HepG2 (cell line): ENCODE results near the gene HSD3B7. TPM values are rescaled to one million over a fixed set of nuclear protein-coding genes. Genes with fewer than 3 reads are reported as not detected.

Experiments
- ADNP ChIP-seq: sonication (generic); formaldehyde crosslinking; IDR thresholded peaks from 2 replicates; pipeline ENCODE4 v1.4.0; 2020; ENCODE audit warnings: missing genetic modification reagents
- BRCA1 ChIP-seq: sonication (generic); formaldehyde crosslinking; IDR thresholded peaks from 2 replicates; pipeline ENCODE4 v1.4.0; 2020; ENCODE audit warnings: missing genetic modification reagents
- FOXJ3 ChIP-seq: sonication (generic); formaldehyde crosslinking; IDR thresholded peaks from 2 replicates; pipeline ENCODE4 v1.4.0; 2020; ENCODE audit warnings: missing genetic modification reagents, mild to moderate bottlenecking, borderline replicate concordance
- KLF11 ChIP-seq: IDR thresholded peaks from 2 replicates; pipeline ENCODE4 v1.6.1; 2016; ENCODE audit warnings: missing compliant biosample characterization
- PCBP1 ChIP-seq: fragments of 200-400 bp; formaldehyde crosslinking; IDR thresholded peaks from 2 replicates; pipeline ENCODE4 v1.6.1; 2017; ENCODE audit warnings: mild to moderate bottlenecking, low read depth, low read length, borderline replicate concordance
- PHF5A ChIP-seq: IDR thresholded peaks from one replicate; pipeline ENCODE4 v1.6.1; 2018; ENCODE audit warnings: low read depth, missing genetic modification reagents; ENCODE audit not compliant: unreplicated experiment
- PRMT3 ChIP-seq: sonication (generic); formaldehyde crosslinking; IDR thresholded peaks from 2 replicates; pipeline ENCODE4 v1.8.1; 2022; ENCODE audit warnings: low read depth, mild to moderate bottlenecking, moderate library complexity, missing genetic modification reagents, borderline replicate concordance
- SALL1 ChIP-seq: sonication (generic); formaldehyde crosslinking; IDR thresholded peaks from 2 replicates; pipeline ENCODE4 v1.8.0; 2022; ENCODE audit warnings: mild to moderate bottlenecking, missing genetic modification reagents
- SOX13 ChIP-seq, 3 experiments: fragments of 450-650 bp in 1 of 3; sonication (generic) in 1 of 3; formaldehyde crosslinking in 1 of 3; IDR thresholded peaks in 2 of 3; conservative IDR thresholded peaks in 1 of 3; 2 replicates each; pipeline versions ENCODE4 v1.5.0 to v1.6.1; 2016 to 2020; ENCODE audit warnings: antibody characterized with exemption in 1 of 3, mild to moderate bottlenecking in 1 of 3, missing compliant biosample characterization in 1 of 3, missing genetic modification reagents in 1 of 3, moderate library complexity in 1 of 3
- ZFP36 ChIP-seq: fragments of 150-350 bp; IDR thresholded peaks from 2 replicates; pipeline ENCODE4 v1.6.1; 2018; ENCODE audit warnings: borderline replicate concordance, low read length, low read depth; ENCODE audit not compliant: partially characterized antibody
- ZFP37 ChIP-seq: sonication (generic); formaldehyde crosslinking; IDR thresholded peaks from 2 replicates; pipeline ENCODE4 v1.4.0; 2020; ENCODE audit warnings: missing genetic modification reagents, borderline replicate concordance
- ZNF180 ChIP-seq: sonication (generic); formaldehyde crosslinking; IDR thresholded peaks from 2 replicates; pipeline ENCODE4 v1.4.0; 2020; ENCODE audit warnings: low read depth, missing genetic modification reagents, borderline replicate concordance
- ZNF598 ChIP-seq: sonication (generic); formaldehyde crosslinking; IDR thresholded peaks from 2 replicates; pipeline ENCODE4 v1.5.1; 2020; ENCODE audit warnings: mild to moderate bottlenecking, missing genetic modification reagents, borderline replicate concordance
- ZNF615 ChIP-seq: sonication (generic); formaldehyde crosslinking; IDR thresholded peaks from 2 replicates; pipeline ENCODE4 v1.5.0; 2020; ENCODE audit warnings: mild to moderate bottlenecking, missing genetic modification reagents, borderline replicate concordance
- ZNF781 ChIP-seq: sonication (generic); formaldehyde crosslinking; IDR thresholded peaks from 2 replicates; pipeline ENCODE4 v1.5.1; 2020; ENCODE audit warnings: borderline replicate concordance, mild to moderate bottlenecking, missing genetic modification reagents; ENCODE audit errors: not compliant biosample characterization
- polyA plus RNA-seq, 8 experiments: library from polyadenylated mRNA; depleted of rRNA in 3 of 8; stranded (reverse) in 7 of 8; unstranded in 1 of 8; fragments of >200 nt; fragmentation: Illumina TruSeq in 4 of 8; extraction: Trizol in 4 of 8; gene quantifications; 2 replicates each; pipeline versions ENCODE4 v1.2.1 to v1.2.3, GENCODE V29; 2011 to 2016; ENCODE audit warnings: low read depth in 4 of 8, missing spikeins in 1 of 8, mixed read lengths in 1 of 8; ENCODE audit not compliant: insufficient read depth in 1 of 8
- total RNA-seq, 5 experiments: library from RNA; depleted of rRNA; stranded (reverse); fragments of >200 nt; fragmentation: Illumina TruSeq; extraction: Trizol; gene quantifications; 2 replicates each; pipeline ENCODE4 v1.2.3, GENCODE V29; 2016; ENCODE audit warnings: low read depth in 1 of 5
- TF ChIP-seq, protein P1 (sequence below): sonication (generic); formaldehyde crosslinking; IDR thresholded peaks from 2 replicates; pipeline ENCODE4 v1.5.1; 2020; ENCODE audit warnings: mild to moderate bottlenecking, missing genetic modification reagents, moderate library complexity
- TF ChIP-seq, protein P2 (sequence below): IDR thresholded peaks from 2 replicates; pipeline ENCODE4 v1.6.1; 2018; ENCODE audit warnings: missing genetic modification reagents
- TF ChIP-seq, protein P3 (sequence below): sonication (generic); formaldehyde crosslinking; IDR thresholded peaks from 2 replicates; pipeline ENCODE4 v1.5.0; 2020; ENCODE audit warnings: mild to moderate bottlenecking, missing genetic modification reagents
- TF ChIP-seq, protein P4 (sequence below): sonication (generic); formaldehyde crosslinking; IDR thresholded peaks from 2 replicates; pipeline ENCODE4 v1.4.0; 2020; ENCODE audit warnings: missing genetic modification reagents, borderline replicate concordance

The HSD3B7 gene
- total and polyA plus RNA-seq, 2 of the 13 experiments (the other 11 are each of a cell fraction or from before 2014, with no cell fraction given): 32.9 to 69.7 TPM

DNA sequence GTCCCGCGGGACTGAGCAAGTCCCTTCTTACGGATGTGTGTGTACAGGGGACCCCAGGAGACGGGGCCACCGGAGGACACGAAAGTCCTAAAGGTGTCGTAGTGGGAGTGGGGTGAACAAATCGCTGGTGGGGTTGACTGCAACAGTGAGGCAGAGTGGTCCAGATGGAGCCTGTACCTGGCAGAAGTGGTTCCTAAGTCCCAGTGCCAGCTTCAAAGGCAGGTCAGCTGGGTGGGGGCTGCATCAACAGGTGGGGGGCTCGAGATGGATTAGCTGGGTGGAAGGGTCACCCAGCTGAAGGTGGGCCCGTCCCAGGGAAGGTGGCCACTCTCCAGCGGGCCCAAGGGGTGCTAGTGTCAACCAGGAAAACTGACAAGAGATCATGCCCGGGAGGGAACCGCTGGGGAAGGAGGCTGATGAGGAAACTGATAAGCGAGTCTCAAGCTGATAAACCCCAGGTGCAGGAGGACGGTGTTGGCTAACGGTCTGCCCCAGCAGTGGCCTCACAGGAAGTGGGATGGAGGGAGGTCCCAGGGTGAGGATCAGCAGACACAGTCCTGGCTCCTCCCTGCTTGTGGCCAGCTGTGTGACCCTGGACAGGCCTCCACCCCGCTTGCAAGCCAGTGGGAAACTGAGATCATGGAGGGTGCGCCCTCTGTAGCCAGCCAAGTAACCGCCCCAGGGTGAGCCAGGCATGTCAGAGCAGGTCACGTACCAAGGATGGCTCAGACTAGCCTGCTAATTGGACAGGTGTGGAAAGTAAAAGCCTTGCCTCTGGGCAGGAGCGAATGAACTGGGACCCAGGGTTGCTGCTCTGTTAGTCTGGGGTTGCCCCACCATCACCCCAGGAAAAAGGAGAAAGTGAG is 35.1 kb upstream of the HSD3B7 start (continued):
- TF ChIP-seq, protein P1, sequence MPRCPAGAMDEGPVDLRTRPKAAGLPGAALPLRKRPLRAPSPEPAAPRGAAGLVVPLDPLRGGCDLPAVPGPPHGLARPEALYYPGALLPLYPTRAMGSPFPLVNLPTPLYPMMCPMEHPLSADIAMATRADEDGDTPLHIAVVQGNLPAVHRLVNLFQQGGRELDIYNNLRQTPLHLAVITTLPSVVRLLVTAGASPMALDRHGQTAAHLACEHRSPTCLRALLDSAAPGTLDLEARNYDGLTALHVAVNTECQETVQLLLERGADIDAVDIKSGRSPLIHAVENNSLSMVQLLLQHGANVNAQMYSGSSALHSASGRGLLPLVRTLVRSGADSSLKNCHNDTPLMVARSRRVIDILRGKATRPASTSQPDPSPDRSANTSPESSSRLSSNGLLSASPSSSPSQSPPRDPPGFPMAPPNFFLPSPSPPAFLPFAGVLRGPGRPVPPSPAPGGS (CRISPR knock-in tag): no peak; the same call in none of the 2 replicates
- TF ChIP-seq KLF11 (peak; percentile 85; the same call in 1 of the 2 replicates), ZNF180 (CRISPR knock-in tag) (no peak), BRCA1 (CRISPR knock-in tag) (0 out of 2 replicates have a peak, but pooled peaks have one; percentile 38), SALL1 (CRISPR knock-in tag) (peak; percentile 96), PCBP1 (no peak), ZNF615 (CRISPR knock-in tag) (no peak), SOX13 (IDR thresholded peaks at IDR 0.05) (peak; percentile 65; the same call in 1 of the 2 replicates), SOX13 (CRISPR knock-in tag; conservative IDR thresholded peaks at IDR 0.05 in 1 of 2, IDR thresholded peaks at IDR 0.05 in 1 of 2) (peak in 1 of 2 experiments; percentile 66; a peak in 2 of 4 replicates), PRMT3 (CRISPR knock-in tag) (no peak; the same call in 1 of the 2 replicates), ZFP36 (no peak), FOXJ3 (CRISPR knock-in tag) (no peak), ZNF598 (CRISPR knock-in tag) (no peak), ADNP (no peak), ZFP37 (peak; percentile 38; the same call in 1 of the 2 replicates), PHF5A (CRISPR knock-in tag) (peak; percentile 91), ZNF781 (CRISPR knock-in tag) (no peak)
- TF ChIP-seq, protein P2, sequence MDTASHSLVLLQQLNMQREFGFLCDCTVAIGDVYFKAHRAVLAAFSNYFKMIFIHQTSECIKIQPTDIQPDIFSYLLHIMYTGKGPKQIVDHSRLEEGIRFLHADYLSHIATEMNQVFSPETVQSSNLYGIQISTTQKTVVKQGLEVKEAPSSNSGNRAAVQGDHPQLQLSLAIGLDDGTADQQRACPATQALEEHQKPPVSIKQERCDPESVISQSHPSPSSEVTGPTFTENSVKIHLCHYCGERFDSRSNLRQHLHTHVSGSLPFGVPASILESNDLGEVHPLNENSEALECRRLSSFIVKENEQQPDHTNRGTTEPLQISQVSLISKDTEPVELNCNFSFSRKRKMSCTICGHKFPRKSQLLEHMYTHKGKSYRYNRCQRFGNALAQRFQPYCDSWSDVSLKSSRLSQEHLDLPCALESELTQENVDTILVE (CRISPR knock-in tag): peak; percentile 95
- TF ChIP-seq, protein P3, sequence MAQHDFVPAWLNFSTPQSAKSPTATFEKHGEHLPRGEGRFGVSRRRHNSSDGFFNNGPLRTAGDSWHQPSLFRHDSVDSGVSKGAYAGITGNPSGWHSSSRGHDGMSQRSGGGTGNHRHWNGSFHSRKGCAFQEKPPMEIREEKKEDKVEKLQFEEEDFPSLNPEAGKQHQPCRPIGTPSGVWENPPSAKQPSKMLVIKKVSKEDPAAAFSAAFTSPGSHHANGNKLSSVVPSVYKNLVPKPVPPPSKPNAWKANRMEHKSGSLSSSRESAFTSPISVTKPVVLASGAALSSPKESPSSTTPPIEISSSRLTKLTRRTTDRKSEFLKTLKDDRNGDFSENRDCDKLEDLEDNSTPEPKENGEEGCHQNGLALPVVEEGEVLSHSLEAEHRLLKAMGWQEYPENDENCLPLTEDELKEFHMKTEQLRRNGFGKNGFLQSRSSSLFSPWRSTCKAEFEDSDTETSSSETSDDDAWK (CRISPR knock-in tag): no peak
- TF ChIP-seq, protein P4, sequence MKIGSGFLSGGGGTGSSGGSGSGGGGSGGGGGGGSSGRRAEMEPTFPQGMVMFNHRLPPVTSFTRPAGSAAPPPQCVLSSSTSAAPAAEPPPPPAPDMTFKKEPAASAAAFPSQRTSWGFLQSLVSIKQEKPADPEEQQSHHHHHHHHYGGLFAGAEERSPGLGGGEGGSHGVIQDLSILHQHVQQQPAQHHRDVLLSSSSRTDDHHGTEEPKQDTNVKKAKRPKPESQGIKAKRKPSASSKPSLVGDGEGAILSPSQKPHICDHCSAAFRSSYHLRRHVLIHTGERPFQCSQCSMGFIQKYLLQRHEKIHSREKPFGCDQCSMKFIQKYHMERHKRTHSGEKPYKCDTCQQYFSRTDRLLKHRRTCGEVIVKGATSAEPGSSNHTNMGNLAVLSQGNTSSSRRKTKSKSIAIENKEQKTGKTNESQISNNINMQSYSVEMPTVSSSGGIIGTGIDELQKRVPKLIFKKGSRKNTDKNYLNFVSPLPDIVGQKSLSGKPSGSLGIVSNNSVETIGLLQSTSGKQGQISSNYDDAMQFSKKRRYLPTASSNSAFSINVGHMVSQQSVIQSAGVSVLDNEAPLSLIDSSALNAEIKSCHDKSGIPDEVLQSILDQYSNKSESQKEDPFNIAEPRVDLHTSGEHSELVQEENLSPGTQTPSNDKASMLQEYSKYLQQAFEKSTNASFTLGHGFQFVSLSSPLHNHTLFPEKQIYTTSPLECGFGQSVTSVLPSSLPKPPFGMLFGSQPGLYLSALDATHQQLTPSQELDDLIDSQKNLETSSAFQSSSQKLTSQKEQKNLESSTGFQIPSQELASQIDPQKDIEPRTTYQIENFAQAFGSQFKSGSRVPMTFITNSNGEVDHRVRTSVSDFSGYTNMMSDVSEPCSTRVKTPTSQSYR (CRISPR knock-in tag): peak; percentile 43; the same call in 1 of the 2 replicates
